Stomach (tissue), 9 donors: ENCODE data around the gene APOL3. TPM values are rescaled to one million over a fixed set of nuclear protein-coding genes. Genes with fewer than 3 reads are reported as not detected.
"Not testable (repeated sequence)": the region's sequence is repeated elsewhere in the genome, so short reads cannot be mapped to it uniquely, and the experiment has no call there.

Experiments used
- DNase-seq, 2 donors: peaks; one replicate each; pipeline versions ENCODE4 v3.0.0 to v3.0.0-alpha.2; 2013 to 2019
- H3K27ac ChIP-seq, 5 donors: fragments of 200-600 bp in 4 of 5; sonication (generic) in 4 of 5; one replicate each; pipeline ENCODE4 v1.5.1; 2013 to 2019; ENCODE audit warnings: mild to moderate bottlenecking in 1 of 5, moderate library complexity in 1 of 5
- H3K27me3 ChIP-seq, 3 donors: fragments of 200-600 bp; sonication (generic); one replicate each; pipeline ENCODE4 v1.5.1; 2017 to 2019; ENCODE audit warnings: mixed run types in 1 of 3
- H3K36me3 ChIP-seq, 4 donors: fragments of 200-600 bp; sonication (generic); 1 replicate in 3 of 4; 2 replicates in 1 of 4; pipeline ENCODE4 v1.5.1; 2016 to 2019
- H3K4me1 ChIP-seq, 4 donors: fragments of 200-600 bp; sonication (generic); one replicate each; pipeline ENCODE4 v1.5.1; 2016 to 2019
- H3K4me3 ChIP-seq, 4 donors: fragments of 200-600 bp; sonication (generic) in 3 of 4; one replicate each; pipeline ENCODE4 v1.5.1; 2016 to 2019; ENCODE audit warnings: mild to moderate bottlenecking in 1 of 4
- H3K9me3 ChIP-seq, 4 donors: fragments of 200-600 bp; sonication (generic); one replicate each; pipeline ENCODE4 v1.5.1; 2016 to 2019
- EP300 ChIP-seq: sonication (generic); formaldehyde crosslinking; IDR thresholded peaks from one replicate; pipeline ENCODE4 v1.6.1; 2017; ENCODE audit warnings: antibody characterized with exemption
- POLR2A ChIP-seq, 4 donors: fragments of 450-650 bp; IDR thresholded peaks; one replicate each; pipeline ENCODE4 v1.6.1; 2016; ENCODE audit warnings: antibody characterized with exemption in 4 of 4, control low read depth in 2 of 4, mild to moderate bottlenecking in 1 of 4, moderate library complexity in 1 of 4
- POLR2AphosphoS5 ChIP-seq, 3 donors: sonication (generic); formaldehyde crosslinking; IDR thresholded peaks; one replicate each; pipeline ENCODE4 v1.6.1; 2016; ENCODE audit warnings: antibody characterized with exemption in 3 of 3
- WGBS, 5 donors: extraction: QIAGEN DNeasy Blood & Tissue Kit in 3 of 5; methylation state at CpG; one replicate each; pipeline versions ENCODE4 v1.1.5 to v1.1.7; 2013 to 2018; 5-methylcytosine and 5-hydroxymethylcytosine counted together
- intact Hi-C: fragments of 100-400 bp; cut with DNase I; formaldehyde crosslinking; loops from one replicate; pipeline ENCODE4 v1.15.1; 2023; ENCODE audit warnings: low total_unique reads
- polyA plus RNA-seq, 3 donors: library from polyadenylated mRNA; stranded (reverse); fragments of 200-250 nt; gene quantifications; one replicate each; pipeline ENCODE4 v1.2.3, GENCODE V29; 2013
- total RNA-seq, 5 donors: library from RNA; depleted of rRNA; stranded (reverse); fragments of >200 nt; gene quantifications; one replicate each; pipeline versions ENCODE4 v1.1.0 to v1.2.3, GENCODE V29; 2014 to 2016
- TF ChIP-seq, protein P1 (sequence below), 7 experiments: fragments of 450-650 bp in 4 of 7; fragments of 200-600 bp in 3 of 7; sonication (generic) in 3 of 7; IDR thresholded peaks; one replicate each; pipeline ENCODE4 v1.5.1; 2016 to 2019; ENCODE audit warnings: antibody characterized with exemption in 7 of 7, control low read depth in 2 of 7, mild to moderate bottlenecking in 1 of 7
- donor health status: healthy with polysubstance abuse.
- donor health status: Bipolar disorder and iron deficiency.
- donor health status: healthy.

Gene APOL3
- total and polyA plus RNA-seq, 8 donors, result 2.9 to 29.9 (median 15.6) TPM; not detected in 1

DNA sequence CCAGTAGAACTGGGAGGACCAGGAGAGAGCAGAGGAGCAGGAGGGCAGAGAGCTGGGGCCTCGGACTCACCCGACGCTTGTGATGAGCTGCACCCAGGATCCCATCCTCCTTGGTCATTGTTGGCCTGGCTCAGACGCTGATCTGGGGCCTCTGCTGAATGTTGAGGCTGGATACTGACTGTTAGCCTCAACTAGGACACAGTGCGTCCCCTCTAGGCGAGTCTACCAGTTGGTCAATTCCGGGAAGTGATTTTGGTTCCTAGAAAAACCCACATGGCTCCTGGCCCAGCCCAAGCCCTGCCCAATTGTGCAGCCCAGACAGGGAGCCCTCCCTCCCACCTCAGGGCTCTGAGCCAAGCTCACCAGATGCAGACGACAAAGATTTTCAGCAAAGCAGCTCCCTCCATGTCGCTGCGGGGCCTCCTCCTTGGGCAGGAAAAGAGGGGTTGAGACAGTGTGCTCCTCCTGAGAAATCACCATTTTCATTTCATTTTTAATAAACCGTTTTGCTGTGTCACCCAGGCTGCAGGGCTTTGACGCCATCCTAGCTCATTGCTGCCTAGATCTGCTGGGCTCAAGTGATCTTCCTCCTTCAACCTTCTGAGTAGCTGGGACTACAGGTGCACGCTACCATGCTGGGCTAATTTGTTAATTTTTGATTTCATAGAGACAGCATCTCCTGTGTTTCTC lies 41.2 kb upstream of the APOL3 start, which contains the start of gene APOL4:
Gene APOL4, minus strand, starts transcription at position 180 of the 690 bp plus-strand sequence. Its CDS starts 75 bp downstream, at position 105.
- DNase-seq, result peak; percentile 70 to 88
- Histone ChIP-seq H3K27me3 (no peaks in the 10 kb centered on the region), H3K9me3 (no peaks in the 10 kb centered on the region), H3K36me3 (no peaks in the 10 kb centered on the region), H3K4me1 (peaks cover 9 to 51% (median 20%) of the 10 kb centered on the region in 4 donors), H3K4me3 (peak within 1 kb of the TSS in 3 of 4 donors; percentile 18 to 41 (median 19)), H3K27ac (peak within 1 kb of the TSS; percentile 40 to 84 (median 52))
- intact Hi-C loops, result no loop called here
- WGBS, 5 donors, result 35 to 36% (median 35%) methylated on average over 8 to 13 of the region's 13 CpGs
- TF ChIP-seq EP300 (peak; percentile 26), POLR2AphosphoS5 (IDR thresholded peaks at IDR 0.05) (peak in 2 of 3 donors; percentile 25 to 64), POLR2A (IDR thresholded peaks at IDR 0.05) (no peak)

DNA sequence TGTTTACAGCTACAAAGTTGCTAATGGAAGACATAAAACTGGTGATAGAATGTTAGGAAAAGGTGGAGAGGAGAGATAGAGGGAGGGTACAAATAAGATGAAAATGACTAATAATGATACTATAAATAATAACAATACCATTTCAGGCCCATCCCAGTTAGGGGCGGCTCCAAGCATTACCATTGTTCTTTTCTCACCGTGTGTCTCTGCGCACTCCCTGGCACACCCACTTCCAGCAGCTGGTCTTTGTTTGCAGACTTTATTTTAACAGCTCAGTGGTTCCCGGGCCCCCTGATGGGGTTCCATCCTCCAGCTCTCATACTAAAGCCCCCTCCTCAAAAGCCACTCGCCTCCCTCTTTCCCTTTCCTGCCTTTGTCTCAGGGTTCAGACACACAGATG lies 40.5 kb upstream of the APOL3 start:
- H3K9me3 ChIP-seq, intact Hi-C loops, DNase-seq, H3K36me3 ChIP-seq, H3K27me3 ChIP-seq: not testable (repeated sequence)
- Histone ChIP-seq H3K27ac (peak overlapping the region in 4 of 5 donors; percentile 40 to 66 (median 47)), H3K4me3 (peak overlapping the region in 1 of 4 donors; percentile 19), H3K4me1 (peaks cover 9 to 58% (median 21%) of the 10 kb centered on the region in 4 donors)
- 29 to 79% (median 50%) methylated on average over 1 of the region's 5 CpGs for WGBS, 5 donors

DNA sequence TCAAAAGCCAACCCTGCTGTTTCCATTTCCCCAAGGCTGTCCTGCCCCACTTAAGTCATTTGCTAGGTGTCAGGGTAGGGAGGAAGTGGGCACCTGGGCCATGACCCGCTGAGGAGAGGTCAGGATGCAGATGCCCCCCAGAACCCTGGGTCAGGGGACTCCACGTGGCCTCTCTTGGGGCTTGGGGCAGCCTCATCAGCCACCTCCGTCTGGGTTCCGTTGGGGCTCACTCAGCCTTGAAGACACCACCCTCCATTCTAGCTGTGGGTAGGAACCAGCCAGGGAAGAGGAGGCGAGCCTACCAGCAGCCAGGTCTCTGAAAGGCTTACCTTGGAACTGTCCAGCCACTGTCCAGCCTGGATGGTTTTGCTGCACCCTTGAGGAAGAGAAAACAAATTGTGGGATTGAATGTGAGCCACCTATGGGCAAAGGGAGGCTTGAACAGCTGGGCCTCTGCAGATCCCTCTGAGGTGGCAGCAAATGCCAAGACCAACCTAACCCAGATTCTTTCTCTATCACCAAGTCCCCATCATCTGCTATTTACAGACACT lies 38.5 kb upstream of the APOL3 start:
- H3K4me1 ChIP-seq, result peaks cover 9 to 58% (median 20%) of the 10 kb centered on the region in 4 donors
- H3K27ac ChIP-seq, result no peak overlapping the region
- intact Hi-C loops, result no loop called here
- 71 to 94% (median 81%) methylated on average over 4 to 5 of the region's 5 CpGs for WGBS, 5 donors
- H3K4me3 ChIP-seq, result no peak overlapping the region
- no peaks in the 10 kb centered on the region for H3K27me3 ChIP-seq
- no peaks in the 10 kb centered on the region for H3K36me3 ChIP-seq
- DNase-seq, result no peak
- H3K9me3 ChIP-seq, result no peaks in the 10 kb centered on the region
- TF ChIP-seq POLR2AphosphoS5 (IDR thresholded peaks at IDR 0.05) (no peak), POLR2A (IDR thresholded peaks at IDR 0.05) (no peak), EP300 (no peak)
- TF ChIP-seq, protein P1, sequence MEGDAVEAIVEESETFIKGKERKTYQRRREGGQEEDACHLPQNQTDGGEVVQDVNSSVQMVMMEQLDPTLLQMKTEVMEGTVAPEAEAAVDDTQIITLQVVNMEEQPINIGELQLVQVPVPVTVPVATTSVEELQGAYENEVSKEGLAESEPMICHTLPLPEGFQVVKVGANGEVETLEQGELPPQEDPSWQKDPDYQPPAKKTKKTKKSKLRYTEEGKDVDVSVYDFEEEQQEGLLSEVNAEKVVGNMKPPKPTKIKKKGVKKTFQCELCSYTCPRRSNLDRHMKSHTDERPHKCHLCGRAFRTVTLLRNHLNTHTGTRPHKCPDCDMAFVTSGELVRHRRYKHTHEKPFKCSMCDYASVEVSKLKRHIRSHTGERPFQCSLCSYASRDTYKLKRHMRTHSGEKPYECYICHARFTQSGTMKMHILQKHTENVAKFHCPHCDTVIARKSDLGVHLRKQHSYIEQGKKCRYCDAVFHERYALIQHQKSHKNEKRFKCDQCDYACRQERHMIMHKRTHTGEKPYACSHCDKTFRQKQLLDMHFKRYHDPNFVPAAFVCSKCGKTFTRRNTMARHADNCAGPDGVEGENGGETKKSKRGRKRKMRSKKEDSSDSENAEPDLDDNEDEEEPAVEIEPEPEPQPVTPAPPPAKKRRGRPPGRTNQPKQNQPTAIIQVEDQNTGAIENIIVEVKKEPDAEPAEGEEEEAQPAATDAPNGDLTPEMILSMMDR (IDR thresholded peaks at IDR 0.05), result no peak

DNA sequence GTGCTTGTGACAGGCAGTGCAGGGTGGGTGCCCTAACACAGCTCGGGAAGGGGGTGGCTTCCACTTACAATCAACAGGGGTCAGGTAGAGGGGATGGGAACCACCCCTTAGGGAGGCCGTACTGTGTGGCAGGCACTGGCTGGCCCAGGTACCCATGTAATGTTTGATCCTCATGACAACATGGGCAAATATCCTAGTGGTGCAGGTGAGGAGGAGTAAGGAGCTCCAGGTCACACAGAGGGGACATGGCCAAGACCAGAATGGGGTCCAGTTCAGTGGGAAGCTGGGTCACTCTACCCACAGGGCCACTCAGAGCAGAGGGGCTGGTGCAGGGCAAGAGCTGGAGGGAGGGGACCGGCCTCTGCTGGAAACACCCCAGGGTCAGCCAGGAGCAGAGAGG lies 38.0 kb upstream of the APOL3 start:
- Histone ChIP-seq H3K9me3 (no peaks in the 10 kb centered on the region), H3K27me3 (no peaks in the 10 kb centered on the region), H3K36me3 (no peaks in the 10 kb centered on the region), H3K4me1 (peaks cover 9 to 52% (median 18%) of the 10 kb centered on the region in 4 donors), H3K4me3 (no peak overlapping the region), H3K27ac (peak overlapping the region in 1 of 5 donors; percentile 64)
- WGBS, 5 donors, result 70 to 89% (median 75%) methylated on average over 2 to 3 of the region's 3 CpGs
- TF ChIP-seq, protein P1 (IDR thresholded peaks at IDR 0.05), result no peak
- TF ChIP-seq POLR2A (IDR thresholded peaks at IDR 0.05), result no peak
- TF ChIP-seq EP300, result no peak
- no peak for DNase-seq
- intact Hi-C loops, result no loop called here

DNA sequence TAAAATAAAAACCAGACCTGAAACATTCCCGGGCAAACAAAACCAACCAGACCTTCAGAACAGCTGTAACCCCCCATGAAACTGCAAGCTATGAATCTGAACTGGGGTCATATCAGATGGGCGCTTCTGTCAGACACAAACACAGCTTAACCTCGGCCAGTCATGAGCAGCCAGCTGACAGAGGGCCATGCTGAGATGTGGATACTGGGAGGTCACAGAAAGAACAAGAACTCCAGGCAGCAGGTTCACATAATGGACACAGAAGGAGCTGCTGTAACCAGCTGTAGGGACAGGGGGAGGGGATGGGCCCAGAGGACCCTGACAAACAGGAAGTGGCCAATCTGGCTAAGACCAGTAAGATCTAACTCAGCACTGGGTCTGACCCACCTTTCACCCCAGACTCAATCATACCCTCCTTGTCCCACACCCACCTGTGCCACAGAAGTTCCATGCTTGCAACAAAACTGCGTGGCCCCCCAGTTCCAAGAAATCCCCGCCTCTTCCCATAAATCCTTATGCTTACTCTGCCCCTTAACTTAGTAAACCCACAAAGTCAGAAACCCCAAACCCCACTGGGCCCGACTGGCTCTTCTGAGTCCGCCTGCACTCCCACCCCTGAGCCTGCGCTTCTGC lies 37.1 kb upstream of the APOL3 start:
- no peaks in the 10 kb centered on the region for H3K36me3 ChIP-seq
- H3K27ac ChIP-seq, result peak overlapping the region in 4 of 5 donors; percentile 31 to 68 (median 48)
- H3K4me1 ChIP-seq, result peaks cover 9 to 43% (median 17%) of the 10 kb centered on the region in 4 donors
- WGBS, 5 donors, result 61 to 68% (median 62%) methylated on average over 8 of the region's 8 CpGs
- no peaks in the 10 kb centered on the region for H3K9me3 ChIP-seq
- TF ChIP-seq, protein P1 (IDR thresholded peaks at IDR 0.05), result no peak
- no peak for TF ChIP-seq POLR2AphosphoS5 (IDR thresholded peaks at IDR 0.05)
- TF ChIP-seq POLR2A (IDR thresholded peaks at IDR 0.05), result no peak
- no peak for TF ChIP-seq EP300
- H3K27me3 ChIP-seq, result no peaks in the 10 kb centered on the region
- no peak overlapping the region for H3K4me3 ChIP-seq
- DNase-seq, result peak in 1 of 2 donors; percentile 73
- intact Hi-C loops, result no loop called here
